Stimulated activated CD8-positive, alpha-beta memory T cell treated with anti-CD3 and anti-CD28 coated beads, Interleukin-7, amount 100 ng/mL, for 48 hours (primary cell): ENCODE data around the gene VGLL2.
"Not testable (repeated sequence)": the region's sequence is repeated elsewhere in the genome, so short reads cannot be mapped to it uniquely, and the experiment has no call there.

Experiments used
- DNase-seq, 2 donors: peaks; one replicate each; pipeline ENCODE4 v3.0.0-alpha.2; 2020; ENCODE audit warnings: low read depth in 1 of 2; ENCODE audit errors: extremely low read depth in 1 of 2

Gene VGLL2, protein sequence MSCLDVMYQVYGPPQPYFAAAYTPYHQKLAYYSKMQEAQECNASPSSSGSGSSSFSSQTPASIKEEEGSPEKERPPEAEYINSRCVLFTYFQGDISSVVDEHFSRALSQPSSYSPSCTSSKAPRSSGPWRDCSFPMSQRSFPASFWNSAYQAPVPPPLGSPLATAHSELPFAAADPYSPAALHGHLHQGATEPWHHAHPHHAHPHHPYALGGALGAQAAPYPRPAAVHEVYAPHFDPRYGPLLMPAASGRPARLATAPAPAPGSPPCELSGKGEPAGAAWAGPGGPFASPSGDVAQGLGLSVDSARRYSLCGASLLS

GRCh38 chr6:117265410-117266256 is at the start of gene VGLL2:
Gene VGLL2, plus strand, starts transcription at chr6:117265558. Its CDS starts 206 bp downstream, at chr6:117265764.
- DNase-seq = no peak

GRCh38 chr6:117222861-117223260 is 42.5 kb upstream of the VGLL2 start:
- no peak for DNase-seq

DNA sequence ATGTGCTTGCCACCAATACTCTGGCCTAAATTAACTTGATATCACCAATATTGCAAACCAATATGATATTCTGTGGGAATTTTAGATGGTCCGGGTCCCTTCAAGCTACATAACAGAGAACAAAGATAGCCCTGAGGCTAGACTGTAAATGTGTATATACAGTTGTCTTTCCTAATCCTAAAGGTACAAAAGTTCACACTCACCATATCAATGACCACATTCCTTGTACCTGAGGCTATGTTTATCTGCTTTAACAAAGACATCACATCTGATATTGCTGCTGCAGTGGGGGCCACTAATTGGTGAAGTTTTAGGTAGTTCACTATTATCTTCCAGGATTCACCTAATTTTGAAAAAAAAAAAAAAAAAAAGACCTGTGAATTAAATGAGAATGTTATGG is 38.6 kb upstream of the VGLL2 start:
- no peak for DNase-seq

- no peak for DNase-seq
Observed at GRCh38 chr6:117227245-117227962, 38.0 kb upstream of the VGLL2 start.

GRCh38 chr6:117228202-117228601 is 37.2 kb upstream of the VGLL2 start:
- DNase-seq = no peak

DNA sequence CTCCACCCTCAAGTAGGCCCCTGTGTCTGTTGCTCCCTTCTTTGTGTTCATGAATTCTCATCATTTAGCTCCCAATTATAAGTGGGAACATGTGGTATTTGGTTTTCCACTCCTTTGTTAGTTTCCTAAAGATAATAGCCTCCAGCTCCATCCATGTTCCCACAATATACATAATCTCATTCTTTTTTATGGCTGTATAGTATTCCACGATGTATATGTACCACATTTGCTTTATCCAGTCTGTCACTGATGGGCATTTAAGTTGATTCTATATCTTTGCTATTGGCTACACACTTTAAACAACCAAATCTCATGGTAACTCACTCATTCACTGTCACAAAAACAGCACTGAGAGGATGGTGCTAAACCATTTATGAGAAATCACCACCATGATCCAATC is 35.5 kb upstream of the VGLL2 start:
- DNase-seq = no peak

- no peak for DNase-seq
Observed at GRCh38 chr6:117231466-117231865, 33.9 kb upstream of the VGLL2 start.

- DNase-seq = no peak
Observed at GRCh38 chr6:117232196-117232595, 33.2 kb upstream of the VGLL2 start.

- DNase-seq = no peak
Observed at GRCh38 chr6:117233145-117233544, 32.2 kb upstream of the VGLL2 start.

DNA sequence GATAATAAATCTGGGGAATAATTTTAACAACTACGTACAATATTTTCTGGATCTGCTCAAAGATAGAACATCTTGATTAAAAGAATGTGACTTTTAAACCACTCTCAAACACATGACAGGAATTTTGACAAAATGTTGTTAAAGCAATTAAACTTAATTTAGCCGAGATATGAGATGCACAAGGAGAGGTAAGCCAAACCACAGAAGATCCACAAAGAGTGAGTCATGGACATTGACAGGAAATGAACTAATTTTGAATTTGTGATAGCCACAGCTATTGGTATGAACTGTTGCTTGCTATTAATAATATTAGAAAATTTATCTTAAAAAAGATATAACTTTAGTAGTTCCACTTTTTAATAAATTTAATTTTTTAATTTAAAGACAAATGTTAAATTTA is 27.8 kb upstream of the VGLL2 start:
- no peak for DNase-seq

DNA sequence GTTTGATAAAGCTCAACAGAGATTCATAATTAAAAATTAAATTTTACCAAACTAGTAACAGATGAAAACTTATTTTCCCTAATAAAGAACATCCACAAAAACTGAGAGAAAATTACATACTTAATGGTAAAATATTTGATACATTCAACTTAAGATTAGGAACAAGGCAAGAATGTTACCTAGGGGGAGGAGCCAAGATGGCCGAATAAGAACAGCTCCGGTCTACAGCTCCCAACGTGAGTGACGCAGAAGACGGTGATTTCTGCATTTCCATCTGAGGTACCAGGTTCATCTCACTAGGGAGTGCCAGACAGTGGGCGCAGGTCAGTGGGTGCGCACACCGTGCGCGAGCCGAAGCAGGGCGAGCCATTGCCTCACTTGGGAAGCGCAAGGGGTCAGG is 20.8 kb upstream of the VGLL2 start:
- not testable (repeated sequence) for DNase-seq

DNA sequence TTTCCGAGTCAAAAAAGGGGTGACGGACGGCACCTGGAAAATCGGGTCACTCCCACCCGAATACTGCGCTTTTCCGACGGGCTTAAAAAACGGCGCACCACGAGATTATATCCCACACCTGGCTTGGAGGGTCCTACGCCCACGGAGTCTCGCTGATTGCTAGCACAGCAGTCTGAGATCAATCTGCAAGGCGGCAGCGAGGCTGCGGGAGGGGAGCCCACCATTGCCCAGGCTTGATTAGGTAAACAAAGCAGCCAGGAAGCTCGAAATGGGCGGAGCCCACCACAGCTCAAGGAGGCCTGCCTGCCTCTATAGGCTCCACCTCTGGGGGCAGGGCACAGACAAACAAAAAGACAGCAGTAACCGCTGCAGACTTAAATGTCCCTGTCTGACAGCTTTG is 20.4 kb upstream of the VGLL2 start:
- not testable (repeated sequence) for DNase-seq

GRCh38 chr6:117253785-117254184 is 11.6 kb upstream of the VGLL2 start:
- no peak for DNase-seq

GRCh38 chr6:117262799-117263198 is 2.6 kb upstream of the VGLL2 start:
- DNase-seq = no peak

GRCh38 chr6:117263353-117263927 is 1.9 kb upstream of the VGLL2 start:
- DNase-seq = no peak

GRCh38 chr6:117264369-117264691 is 1.0 kb upstream of the VGLL2 start:
- no peak for DNase-seq

DNA sequence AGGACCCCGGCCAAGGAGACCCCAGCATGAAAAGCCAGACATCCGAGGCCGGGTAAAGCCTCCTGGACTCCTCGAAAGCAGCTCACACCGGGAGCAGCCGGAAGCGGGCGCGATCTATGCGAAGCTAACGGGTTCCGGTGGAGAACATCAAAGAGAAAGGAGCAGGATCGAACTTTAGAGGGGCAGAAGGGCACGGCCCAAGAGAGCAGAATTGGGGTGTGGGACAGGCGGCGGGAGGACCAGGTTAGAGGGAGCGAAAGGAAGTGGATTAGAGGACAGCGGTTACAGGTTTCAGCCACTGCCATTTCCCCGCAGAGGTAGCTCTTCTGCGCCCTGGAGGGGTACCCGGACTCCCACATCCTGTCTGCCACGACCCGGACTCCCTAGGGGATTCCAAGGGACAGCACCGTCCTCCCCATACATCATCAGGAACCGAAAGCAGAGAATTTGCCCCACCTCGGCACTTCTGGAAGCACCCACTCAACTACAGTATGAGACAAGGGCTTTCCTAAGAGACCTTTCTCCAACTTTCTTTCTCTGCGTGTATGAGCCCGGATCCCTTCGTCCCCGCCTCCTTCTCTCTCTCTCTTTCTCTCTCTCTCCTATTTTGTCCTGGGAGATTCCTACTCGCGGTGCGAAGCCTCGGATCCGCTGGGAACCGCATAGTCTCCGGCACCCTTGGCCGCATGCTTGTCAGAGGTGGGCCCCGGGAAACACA is 507 bp upstream of the VGLL2 start:
- no peak for DNase-seq

GRCh38 chr6:117266257-117267053 is 1.1 kb downstream of the VGLL2 start:
- no peak for DNase-seq

GRCh38 chr6:117267054-117267347 is 1.6 kb downstream of the VGLL2 start:
- no peak for DNase-seq
